HEK293T (cell line): ENCODE results near the gene SMIM30.

Experiments used
- CTCF ChIA-PET: fragments of 350-600 bp; formaldehyde crosslinking; extraction: SDS; loops from one replicate; lab custom pipeline; 2021; ENCODE audit warnings: antibody characterized with exemption, inconsistent platforms; lab: Yijun Ruan, JAX
- POLR2A ChIA-PET: fragments of 350-600 bp; formaldehyde crosslinking; extraction: SDS; loops from one replicate; lab custom pipeline; 2020; ENCODE audit warnings: antibody characterized with exemption, inconsistent platforms; lab: Yijun Ruan, JAX
- DNase-seq: peaks from one replicate; pipeline ENCODE4 v3.0.0; 2012; ENCODE audit warnings: mixed read lengths; ENCODE audit errors: extremely low spot score
- ARNT ChIP-seq: fragments of 450-650 bp; IDR thresholded peaks from 2 replicates; pipeline ENCODE4 v1.6.1; 2017; ENCODE audit warnings: mild to moderate bottlenecking
- BHLHE40 ChIP-seq: fragments of 450-650 bp; IDR thresholded peaks from 2 replicates; pipeline ENCODE4 v1.6.1; 2016; ENCODE audit warnings: mild to moderate bottlenecking, moderate library complexity, borderline replicate concordance
- CTBP1 ChIP-seq: fragments of 450-650 bp; IDR thresholded peaks from 2 replicates; pipeline ENCODE4 v1.6.1; 2016; ENCODE audit warnings: borderline replicate concordance
- ELF4 ChIP-seq: fragments of 450-650 bp; IDR thresholded peaks from 2 replicates; pipeline ENCODE4 v1.6.1; 2017; ENCODE audit warnings: antibody characterized with exemption
- FOXA1 ChIP-seq: fragments of 450-650 bp; IDR thresholded peaks from 2 replicates; pipeline ENCODE4 v1.6.1; 2016; ENCODE audit warnings: mild to moderate bottlenecking
- FOXK2 ChIP-seq: fragments of 450-650 bp; IDR thresholded peaks from 2 replicates; pipeline ENCODE4 v1.6.1; 2016; ENCODE audit warnings: mild to moderate bottlenecking
- FOXM1 ChIP-seq: fragments of 450-650 bp; IDR thresholded peaks from 2 replicates; pipeline ENCODE4 v1.6.1; 2017; ENCODE audit warnings: mild to moderate bottlenecking, borderline replicate concordance
- HDGF ChIP-seq: fragments of 450-650 bp; IDR thresholded peaks from 2 replicates; pipeline ENCODE4 v1.6.1; 2017; ENCODE audit warnings: antibody characterized with exemption, borderline replicate concordance
- L3MBTL2 ChIP-seq: fragments of 450-650 bp; conservative IDR thresholded peaks from 2 replicates; pipeline ENCODE4 v1.6.1; 2016; ENCODE audit warnings: mild to moderate bottlenecking
- LEF1 ChIP-seq: fragments of 450-650 bp; IDR thresholded peaks from 2 replicates; pipeline ENCODE4 v1.6.1; 2017; ENCODE audit warnings: mild to moderate bottlenecking, borderline replicate concordance
- NFRKB ChIP-seq: fragments of 450-650 bp; IDR thresholded peaks from 2 replicates; pipeline ENCODE4 v1.6.1; 2016; ENCODE audit warnings: mild to moderate bottlenecking, moderate library complexity
- SP1 ChIP-seq: fragments of 450-650 bp; IDR thresholded peaks from 2 replicates; pipeline ENCODE4 v1.6.1; 2017
- SUZ12 ChIP-seq: fragments of 450-650 bp; IDR thresholded peaks from 2 replicates; pipeline ENCODE4 v1.6.1; 2016; ENCODE audit warnings: mild to moderate bottlenecking
- TARDBP ChIP-seq: fragments of 450-650 bp; IDR thresholded peaks from 2 replicates; pipeline ENCODE4 v1.6.1; 2016
- ZNF384 ChIP-seq: fragments of 450-650 bp; IDR thresholded peaks from 2 replicates; pipeline ENCODE4 v1.6.1; 2016
- TF ChIP-seq, protein P1 (sequence below): fragments of 450-650 bp; IDR thresholded peaks from 2 replicates; pipeline ENCODE4 v1.6.1; 2016

The SMIM30 gene

DNA sequence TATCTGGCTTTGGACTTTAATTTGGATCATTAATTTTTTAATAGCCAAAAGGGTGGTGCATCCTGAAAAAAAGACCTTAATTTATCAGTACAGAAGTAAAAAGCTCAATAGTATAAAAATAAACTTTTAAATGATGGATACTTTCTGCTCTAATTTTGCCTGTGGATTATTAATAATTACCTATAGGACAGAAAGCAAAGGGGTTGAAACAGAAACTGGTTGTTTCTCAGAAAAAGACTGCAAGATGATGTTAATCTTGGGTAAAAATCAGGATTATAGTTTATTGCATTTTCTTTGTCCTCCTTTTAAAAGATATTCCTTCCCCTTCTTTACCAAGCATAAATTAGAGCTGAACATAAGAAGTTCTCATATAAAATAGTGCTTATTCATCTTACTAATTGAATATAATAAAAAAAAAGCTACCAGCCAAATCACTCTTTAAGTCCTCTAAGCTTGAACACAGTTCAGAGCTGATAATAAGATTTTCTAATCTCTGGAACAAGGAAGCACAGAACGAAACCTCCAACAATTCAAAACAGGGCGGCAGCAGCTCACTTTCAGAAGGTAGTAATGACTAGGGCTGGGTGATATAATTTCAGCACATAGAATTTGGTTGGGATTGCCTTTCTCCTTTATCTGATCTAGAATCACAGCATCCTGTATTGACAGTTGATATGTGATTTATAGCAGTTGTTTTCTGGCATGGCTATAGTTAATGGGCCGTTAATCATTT is 23.7 kb downstream of the SMIM30 start:
- CTCF ChIA-PET: no interaction called here
- POLR2A ChIA-PET: interaction anchor here (1.8 kb wide), 1 partner anchor 8 kb away, joined by 4 read pairs; the partner anchor contains the start of gene GPR85
- DNase-seq: no peak
- TF ChIP-seq HDGF: no peak
- TF ChIP-seq, protein P1, sequence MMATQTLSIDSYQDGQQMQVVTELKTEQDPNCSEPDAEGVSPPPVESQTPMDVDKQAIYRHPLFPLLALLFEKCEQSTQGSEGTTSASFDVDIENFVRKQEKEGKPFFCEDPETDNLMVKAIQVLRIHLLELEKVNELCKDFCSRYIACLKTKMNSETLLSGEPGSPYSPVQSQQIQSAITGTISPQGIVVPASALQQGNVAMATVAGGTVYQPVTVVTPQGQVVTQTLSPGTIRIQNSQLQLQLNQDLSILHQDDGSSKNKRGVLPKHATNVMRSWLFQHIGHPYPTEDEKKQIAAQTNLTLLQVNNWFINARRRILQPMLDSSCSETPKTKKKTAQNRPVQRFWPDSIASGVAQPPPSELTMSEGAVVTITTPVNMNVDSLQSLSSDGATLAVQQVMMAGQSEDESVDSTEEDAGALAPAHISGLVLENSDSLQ: 0 out of 2 replicates have a peak, but pooled peaks have one; percentile 7

DNA sequence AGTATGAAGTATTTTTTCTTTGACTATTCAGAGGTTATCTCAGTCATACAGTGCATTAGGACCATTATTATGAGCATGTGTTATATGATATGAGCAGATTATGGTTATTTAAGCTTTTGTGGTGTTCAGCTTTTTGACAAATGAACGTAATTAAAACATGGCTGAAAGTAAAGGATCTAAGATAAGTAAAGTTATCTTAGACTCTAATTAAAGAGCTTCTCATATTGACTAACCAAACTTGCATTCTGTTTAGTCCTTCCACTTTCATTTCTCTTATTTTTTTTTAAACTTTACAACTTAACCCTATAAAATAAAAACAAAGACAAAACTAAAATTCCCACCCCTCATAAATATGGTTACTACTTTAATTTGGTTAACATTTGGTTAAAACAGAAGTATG is 24.8 kb downstream of the SMIM30 start:
- ChIA-PET POLR2A (interaction anchor here (1.0 kb wide), 1 partner anchor 155 kb away, joined by 3 read pairs; no protein-coding TSS in a partner anchor), CTCF (interaction anchor here (0.5 kb wide), 1 partner anchor 533 kb away, joined by 4 read pairs; no protein-coding TSS in a partner anchor)
- no peak for DNase-seq
- TF ChIP-seq ELF4 (no peak), TARDBP (no peak), FOXM1 (no peak), LEF1 (no peak), FOXK2 (no peak), SP1 (no peak), CTBP1 (no peak), BHLHE40 (no peak), SUZ12 (no peak), L3MBTL2 (no peak), ARNT (no peak), FOXA1 (no peak), NFRKB (no peak), HDGF (no peak), ZNF384 (no peak)
- TF ChIP-seq, protein P1: no peak

GRCh38 chr7:113092762-113093161 is 25.6 kb downstream of the SMIM30 start:
- DNase-seq: no peak
- CTCF ChIA-PET: no interaction called here
- POLR2A ChIA-PET: no interaction called here
- no peak for TF ChIP-seq L3MBTL2
- no peak for TF ChIP-seq FOXM1
- TF ChIP-seq ELF4: no peak
- no peak for TF ChIP-seq FOXK2
- no peak for TF ChIP-seq NFRKB
- no peak for TF ChIP-seq FOXA1
- no peak for TF ChIP-seq LEF1
- TF ChIP-seq, protein P1: no peak
- TF ChIP-seq SUZ12: no peak
- no peak for TF ChIP-seq ARNT
- TF ChIP-seq SP1: no peak
- TF ChIP-seq BHLHE40: no peak
- no peak for TF ChIP-seq ZNF384
- TF ChIP-seq TARDBP: no peak
- TF ChIP-seq CTBP1: no peak
- TF ChIP-seq HDGF: no peak

DNA sequence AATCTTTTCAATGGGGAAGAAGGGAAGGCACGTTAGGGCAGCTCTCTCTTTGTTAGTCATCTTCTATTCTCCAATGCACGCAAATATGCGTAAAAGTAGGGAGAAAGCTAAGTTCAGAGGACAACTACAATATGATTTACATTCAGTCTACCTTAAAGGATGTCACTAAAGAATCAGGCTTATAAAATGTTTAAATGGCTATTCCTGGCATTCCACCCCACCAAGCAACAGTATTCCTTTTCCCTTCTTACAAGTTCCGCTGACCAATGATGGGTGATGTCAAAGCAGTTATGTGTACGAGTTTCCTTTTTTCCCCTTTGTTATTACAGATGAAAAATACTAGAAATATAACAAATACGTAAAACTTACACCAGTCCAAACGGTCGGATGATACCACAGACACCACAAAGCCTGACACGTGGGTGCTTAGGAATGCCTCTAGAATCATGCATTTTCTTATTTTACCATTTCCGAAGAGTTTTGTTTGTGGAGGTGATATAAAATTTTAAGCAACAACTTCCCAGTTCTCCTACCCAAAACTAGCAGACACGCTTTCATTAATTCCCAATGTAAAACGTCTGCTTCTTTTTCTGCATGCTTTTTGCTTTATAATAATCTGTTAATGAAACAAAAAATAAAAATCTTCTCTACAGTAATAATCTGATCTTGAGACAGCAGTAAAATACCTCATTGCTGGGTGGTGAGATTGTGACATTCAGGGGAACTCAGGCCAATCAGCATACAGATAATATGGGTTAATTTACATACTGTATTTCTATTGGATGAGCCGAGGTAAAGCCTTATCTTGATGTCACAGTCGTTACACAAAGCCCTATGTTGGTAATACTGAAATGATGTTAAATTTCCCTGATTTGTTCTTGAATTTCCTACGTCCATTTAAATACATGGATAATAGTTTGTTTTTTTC is 31.0 kb downstream of the SMIM30 start:
- DNase-seq: peak; percentile 30
- TF ChIP-seq LEF1: no peak
- ChIA-PET POLR2A (interaction anchor here (0.6 to 1.6 kb wide), 4 partner anchors 7 to 748 kb away, joined by 3 to 5 read pairs (median 4); no protein-coding TSS in a partner anchor), CTCF (no interaction called here)

- DNase-seq: peak; percentile 80
- TF ChIP-seq NFRKB (no peak), L3MBTL2 (0 out of 2 replicates have a peak, but pooled peaks have one; percentile 34)
- ChIA-PET CTCF (interaction anchor here (0.6 kb wide), 1 partner anchor 39 kb away, joined by 4 read pairs; no protein-coding TSS in a partner anchor), POLR2A (interaction anchor here (0.6 to 1.6 kb wide), 6 partner anchors 8 to 749 kb away, joined by 3 to 5 read pairs (median 4); a partner anchor contains a TSS)
These were observed 31.9 kb downstream of the SMIM30 start, which contains the start of gene GPR85 for GRCh38 chr7:113086431-113086888. GPR85 (minus strand) TSS chr7:113086827; CDS start chr7:113084721, 2,106 bp downstream.
